GM18519 (cell line): Measurements from ENCODE around the gene MACROD2.

Experiments
- ATAC-seq: cut with Tn5 transposase; IDR thresholded peaks from one replicate; pipeline ENCODE4 v1.9.1; 2021; ENCODE audit warnings: mild to moderate bottlenecking, moderate library complexity; ENCODE audit not compliant: unreplicated experiment, low FRiP score

Gene MACROD2

DNA sequence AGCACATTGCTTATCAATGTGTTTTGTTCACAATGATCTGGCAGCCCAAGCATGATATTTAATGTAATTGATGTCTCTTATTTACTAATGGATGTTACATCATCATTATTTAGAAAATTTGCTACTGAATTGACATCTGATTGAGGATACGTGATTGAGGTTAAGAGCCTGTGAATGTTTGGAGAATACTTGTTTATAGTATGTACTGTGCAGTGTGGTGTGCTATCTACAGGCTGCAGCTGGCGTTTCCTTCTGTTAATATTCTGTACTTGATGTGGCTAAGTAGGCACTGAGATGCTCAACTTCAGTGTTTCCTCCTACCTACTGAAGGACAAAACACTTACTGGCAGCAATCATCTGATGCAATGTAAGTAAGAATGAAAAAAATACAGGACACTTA lies 1051.7 kb downstream of the MACROD2 start:
- ATAC-seq = no peak

DNA sequence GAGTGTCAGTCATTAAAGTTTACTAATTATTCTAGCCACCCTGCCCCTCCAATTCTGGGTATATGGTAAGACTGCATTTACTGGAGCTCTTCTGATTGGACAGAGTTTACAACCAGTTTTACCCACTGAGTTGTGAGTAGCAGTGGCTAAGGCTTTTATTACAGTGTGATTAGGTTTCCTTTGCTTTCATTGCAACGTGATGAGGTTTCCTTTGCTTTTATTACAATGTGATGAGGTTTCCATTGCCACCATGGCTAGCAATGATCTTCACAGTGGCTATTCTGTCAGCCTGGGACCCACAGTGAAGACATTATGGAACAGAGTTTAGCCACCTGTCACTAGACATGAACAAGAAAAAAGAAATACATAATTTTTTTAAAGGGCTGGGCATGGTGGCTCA lies 1052.3 kb downstream of the MACROD2 start:
- no peak for ATAC-seq

DNA sequence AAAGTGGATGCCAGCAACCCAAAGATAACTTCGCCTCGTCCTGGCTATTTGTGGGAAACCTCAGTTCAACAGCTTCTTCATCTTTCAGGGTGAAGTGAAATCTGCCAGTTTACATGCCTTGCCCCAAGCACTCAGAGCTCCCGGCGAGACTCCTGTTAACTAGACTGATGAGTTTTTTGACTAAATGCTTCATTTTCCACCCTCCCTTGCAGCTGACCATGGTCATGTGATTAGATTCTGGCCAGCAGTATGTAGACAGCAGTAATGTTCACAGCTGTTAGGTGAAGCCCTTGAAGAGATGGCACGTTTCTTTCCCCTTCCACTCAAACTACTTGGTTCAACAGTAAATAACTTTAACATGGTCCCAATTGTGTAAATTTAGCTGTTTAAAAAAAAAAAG lies 1060.9 kb downstream of the MACROD2 start:
- ATAC-seq = no peak

DNA sequence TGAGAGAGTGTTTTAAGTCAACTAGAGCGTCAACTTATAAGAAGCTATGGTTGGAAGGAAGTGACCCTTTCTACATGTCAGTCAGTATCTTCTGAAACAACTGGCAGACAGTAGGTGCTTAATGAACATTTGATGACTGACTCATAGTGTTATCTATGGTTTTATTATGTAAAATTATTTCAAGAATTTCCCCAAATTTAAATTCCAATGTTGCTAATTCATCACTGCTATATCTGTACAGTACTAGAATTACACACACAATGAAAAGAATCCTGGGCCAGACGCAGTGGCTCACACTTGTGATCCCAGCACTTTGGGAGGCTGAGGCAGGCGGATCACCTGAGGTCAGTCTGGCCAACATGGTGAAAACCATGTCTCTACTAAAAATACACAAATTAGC lies 1063.5 kb downstream of the MACROD2 start:
- no peak for ATAC-seq

DNA sequence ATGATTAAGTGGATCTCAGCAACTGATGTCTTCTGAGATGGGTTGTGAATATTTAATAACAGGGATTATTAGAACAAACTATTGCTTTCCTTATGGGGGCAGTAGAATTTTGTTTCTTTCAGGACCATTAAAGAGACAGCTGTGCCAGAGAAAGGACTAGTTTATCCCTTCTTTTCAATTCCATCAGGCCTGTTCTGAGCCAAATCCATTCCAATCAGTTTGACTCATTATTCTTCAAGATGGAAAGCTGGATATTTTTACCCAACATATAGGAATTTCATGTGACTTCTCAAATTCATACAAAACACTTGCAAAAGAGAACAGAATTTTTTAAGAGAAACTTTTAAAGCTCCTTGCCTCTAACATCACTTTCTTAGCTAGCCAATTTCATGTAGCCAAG lies 1064.1 kb downstream of the MACROD2 start:
- ATAC-seq = no peak

DNA sequence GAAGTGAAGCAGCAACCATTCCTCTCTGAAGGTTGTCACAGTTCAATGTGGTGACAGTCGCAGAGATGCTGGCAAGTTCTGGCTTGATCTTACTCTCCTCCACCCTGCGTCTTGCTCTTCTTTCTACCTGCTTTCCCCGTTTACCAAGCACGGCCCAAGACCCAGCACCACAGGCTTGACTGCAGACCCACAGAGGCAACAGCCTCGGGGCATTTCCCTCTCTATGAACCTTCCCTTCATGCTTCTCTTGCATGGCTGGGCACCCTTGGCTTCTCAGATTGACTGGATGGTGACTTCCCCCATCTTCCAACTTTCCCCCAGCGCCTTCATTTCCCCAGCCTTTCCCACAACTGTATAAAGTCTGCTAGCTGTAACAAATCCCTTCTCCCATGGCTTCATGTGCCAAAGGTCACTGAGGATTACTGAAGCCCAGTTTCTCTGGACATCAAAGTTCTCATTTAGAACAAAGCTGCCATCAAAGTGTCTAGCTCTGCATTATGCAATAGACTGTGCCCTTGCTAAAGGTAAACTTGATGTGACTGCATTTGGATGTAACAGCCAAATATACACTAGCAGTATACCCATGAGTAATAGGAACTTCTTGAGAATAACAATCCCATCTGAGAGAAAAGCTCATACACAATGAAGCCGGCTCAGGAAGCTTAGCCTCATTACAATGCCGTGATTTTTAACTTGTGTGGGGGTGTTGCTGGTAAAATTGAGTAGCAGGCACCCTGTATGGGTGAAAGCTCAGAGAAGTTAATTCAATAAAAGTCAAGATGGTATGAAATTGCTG lies 1065.1 kb downstream of the MACROD2 start:
- ATAC-seq = no peak

DNA sequence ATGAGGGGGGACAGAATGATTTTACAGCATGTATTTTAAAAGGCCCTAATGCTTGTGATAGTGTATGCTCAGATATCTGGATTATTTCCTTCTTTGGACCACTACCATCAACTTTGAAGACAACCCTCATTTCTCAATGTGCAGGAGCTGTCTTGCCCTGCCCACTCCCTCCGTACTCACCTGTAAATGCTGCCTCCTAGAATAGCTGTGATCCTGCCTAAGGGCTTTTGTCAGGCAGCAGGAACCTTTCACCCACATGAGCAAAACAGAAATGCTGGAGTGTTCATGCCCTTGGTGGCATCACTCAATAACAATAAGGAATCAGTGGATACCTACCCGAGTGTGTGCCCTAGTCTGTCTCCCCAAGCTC lies 1065.7 kb downstream of the MACROD2 start:
- ATAC-seq = no peak

DNA sequence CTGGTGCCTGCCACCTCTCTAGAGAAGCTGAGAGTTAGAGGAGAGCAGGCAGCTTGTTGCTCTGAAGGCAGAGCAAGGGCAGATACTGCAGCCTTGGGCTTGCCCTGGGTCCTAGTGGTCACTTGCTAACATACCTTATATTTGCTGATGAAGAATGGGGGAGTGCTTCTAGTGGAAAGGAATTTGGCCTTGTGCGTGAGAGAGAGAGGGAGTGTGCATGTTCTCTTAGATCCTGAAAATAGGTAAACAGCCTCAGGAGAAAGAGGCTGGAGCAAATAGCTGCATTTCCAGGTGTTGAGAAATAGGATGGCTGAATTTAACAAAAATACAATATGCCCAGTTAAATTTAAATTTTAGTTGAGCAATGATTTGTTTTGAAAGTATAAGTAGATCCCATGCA lies 1066.6 kb downstream of the MACROD2 start:
- ATAC-seq = no peak

DNA sequence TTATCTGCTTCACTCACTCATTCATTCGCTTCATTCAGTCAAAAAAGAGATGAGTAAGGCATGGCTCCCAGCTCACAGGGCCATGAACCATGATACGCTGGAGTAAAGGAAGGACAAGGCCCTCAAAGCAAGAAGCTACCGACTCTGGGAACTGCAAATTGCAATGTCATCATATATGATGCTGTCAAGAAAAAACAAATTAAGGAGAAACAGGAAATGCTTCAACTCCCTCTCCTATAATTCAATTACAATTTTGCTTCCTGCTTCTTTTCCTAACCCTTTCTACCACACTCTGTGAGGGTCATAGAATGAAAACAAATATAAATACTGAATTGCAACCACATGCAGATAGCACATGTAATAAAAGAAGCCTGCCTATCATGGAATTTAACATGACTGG lies 1067.8 kb downstream of the MACROD2 start:
- no peak for ATAC-seq

DNA sequence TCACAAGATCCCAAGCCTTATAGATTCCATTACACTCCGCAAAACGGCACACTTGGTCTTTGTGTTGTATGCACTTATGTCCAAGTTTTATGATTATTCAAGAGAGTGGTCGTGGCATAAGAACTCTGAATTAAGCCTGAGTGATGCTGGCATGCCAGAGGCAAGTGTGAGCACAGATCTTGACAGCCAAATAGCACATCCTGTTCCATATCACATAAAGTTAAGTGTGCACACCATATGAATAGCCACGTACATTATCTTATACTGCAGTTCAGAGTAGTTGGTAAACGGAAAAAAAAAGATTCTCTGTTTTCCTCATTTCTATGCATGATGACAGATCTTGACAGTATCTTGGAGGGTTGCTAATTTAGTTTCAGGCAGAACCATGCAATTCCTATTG lies 1069.4 kb downstream of the MACROD2 start:
- no peak for ATAC-seq

DNA sequence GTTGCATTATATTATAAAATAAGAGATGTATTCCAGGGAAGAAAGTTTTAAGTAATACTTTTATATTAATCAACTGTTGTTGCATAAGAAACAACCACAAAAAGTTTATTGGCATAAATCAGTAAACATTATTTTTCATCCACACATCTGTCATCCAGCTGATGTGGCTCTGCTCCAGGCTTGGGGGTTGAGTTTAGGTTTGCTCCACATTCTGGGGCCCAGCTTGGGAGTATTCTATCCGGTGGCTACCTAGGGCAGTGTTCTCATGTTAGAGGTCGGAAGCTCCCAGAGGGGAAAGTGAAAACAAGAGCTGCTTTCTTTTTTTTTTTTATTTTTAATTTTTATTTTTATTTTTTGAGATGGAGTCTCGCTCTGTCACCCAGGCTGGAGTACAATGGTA lies 1070.5 kb downstream of the MACROD2 start:
- ATAC-seq = no peak

DNA sequence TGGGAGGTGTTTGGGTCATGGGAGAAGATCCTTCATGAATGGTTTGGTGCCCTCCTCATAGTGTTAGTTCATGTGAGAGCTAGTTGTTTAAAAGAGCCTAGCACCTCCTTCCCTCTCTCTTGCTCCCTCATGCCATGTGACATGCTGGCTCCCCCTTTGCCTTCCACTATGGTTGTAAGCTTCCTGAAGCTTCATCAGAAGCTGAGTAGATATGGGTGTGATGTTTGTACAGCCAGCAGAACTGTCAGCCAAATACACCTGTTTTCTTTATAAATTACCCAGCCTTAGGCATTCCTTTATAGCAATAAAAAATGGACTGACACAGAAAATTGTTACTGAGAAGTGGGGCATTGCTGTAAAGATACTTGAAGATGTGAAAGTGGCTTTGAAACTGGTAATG lies 1073.2 kb downstream of the MACROD2 start:
- ATAC-seq = no peak

DNA sequence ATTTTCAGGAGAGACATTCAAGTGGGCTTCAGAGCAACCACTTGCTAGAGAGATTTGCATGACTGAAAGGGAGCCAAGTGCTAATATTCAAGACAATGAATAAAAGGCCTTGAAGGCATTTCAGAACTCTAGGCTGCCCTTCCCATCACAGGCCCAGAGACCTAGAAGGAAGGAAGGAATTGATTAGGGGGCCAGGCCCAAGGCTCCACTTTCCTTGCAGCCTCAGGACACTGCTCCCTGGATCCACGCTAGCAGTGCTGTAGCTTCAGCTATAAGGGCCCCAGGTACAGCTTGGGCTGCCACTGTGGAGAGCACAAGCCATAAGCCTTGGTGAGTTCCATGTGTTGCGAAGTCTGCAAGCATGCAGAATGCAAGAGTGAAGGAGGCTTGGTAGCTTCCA lies 1074.0 kb downstream of the MACROD2 start:
- no peak for ATAC-seq

DNA sequence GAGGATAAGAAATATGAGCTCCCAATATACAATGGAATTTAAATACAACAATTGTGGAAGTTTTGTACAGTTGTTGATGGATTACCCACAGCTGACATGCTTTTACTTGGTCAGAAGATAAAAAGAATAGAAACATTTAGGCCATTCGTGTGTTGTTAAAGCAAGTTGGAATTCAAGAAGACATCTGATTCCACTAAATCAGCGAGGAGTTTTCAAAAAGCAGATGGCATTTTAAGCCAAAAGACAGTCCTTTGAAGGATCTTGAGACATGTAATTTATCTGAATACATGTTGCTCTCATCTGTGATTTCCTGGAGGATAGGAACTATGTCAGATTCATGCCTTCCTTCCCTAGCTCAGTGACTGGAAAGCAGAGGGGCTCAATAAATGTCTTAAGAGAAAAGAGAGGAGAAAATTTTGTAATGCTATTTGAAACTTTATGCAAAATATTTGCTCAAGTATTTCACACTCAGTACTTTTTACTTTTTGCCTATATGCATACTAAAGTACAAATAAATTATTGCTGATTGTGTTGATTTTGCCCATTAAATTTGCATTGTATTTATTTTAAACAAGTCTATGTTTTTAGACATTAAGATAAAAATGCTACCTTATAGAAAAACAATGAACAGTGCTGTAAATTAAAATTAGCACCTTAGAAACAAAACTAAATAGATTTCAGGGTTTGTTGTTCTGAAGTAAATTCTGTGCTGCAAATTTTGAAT lies 1075.9 kb downstream of the MACROD2 start:
- ATAC-seq = no peak

DNA sequence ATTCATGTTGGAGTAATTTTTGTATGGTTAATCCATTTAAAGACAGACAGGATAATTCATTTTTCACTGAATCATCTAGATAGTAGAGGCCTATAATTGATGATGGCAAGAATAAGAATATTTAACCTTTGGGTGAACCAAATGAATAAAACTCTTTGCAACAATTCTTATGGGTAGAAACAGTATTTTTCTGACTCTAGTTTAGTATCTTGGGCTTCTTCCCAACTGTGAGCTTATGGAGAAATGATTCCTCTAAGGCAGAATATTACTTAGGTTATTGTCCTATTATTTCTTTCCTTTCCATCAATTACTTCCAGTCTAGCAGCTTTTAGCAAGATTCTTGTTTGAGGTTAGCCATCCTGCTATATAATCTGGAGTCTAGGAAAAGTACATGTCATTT lies 1077.0 kb downstream of the MACROD2 start:
- no peak for ATAC-seq

DNA sequence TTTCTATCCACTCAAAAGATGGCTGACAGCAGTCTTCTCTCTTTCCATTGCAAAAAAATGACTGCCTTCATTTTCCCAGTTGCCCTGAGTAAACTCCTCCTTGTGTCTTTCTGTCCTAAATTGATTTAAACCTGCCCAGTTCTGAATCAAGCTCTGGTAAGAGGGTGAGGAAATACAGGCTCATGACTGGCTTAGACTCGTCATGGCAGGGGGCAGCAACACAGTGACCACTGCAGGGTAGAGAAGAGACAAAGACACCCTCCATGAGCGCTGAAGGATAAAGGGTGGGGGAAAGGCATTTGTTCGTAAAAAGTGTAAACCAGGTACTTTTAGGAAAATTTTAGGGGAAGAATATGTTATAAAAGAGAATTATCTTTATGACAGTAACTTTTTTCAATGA lies 1080.3 kb downstream of the MACROD2 start:
- ATAC-seq = no peak

DNA sequence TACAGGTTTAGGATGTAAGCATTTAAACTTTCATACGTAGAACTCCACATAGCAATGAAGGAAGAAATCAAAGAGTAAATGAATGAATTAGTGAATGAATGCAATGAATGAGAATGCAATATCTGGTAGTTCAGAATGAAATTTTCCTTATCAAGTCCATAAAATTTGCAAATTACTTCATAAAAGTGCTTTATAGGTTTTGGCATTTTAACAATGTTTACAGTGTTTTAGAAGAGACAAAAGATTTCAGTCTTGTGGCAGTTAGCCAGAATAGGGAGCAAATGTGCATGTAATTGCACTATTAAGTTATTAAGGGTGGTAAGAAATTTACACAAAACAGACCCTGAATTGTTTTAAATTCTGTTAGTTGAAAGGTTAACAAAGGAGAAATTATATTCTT lies 1081.5 kb downstream of the MACROD2 start:
- no peak for ATAC-seq

DNA sequence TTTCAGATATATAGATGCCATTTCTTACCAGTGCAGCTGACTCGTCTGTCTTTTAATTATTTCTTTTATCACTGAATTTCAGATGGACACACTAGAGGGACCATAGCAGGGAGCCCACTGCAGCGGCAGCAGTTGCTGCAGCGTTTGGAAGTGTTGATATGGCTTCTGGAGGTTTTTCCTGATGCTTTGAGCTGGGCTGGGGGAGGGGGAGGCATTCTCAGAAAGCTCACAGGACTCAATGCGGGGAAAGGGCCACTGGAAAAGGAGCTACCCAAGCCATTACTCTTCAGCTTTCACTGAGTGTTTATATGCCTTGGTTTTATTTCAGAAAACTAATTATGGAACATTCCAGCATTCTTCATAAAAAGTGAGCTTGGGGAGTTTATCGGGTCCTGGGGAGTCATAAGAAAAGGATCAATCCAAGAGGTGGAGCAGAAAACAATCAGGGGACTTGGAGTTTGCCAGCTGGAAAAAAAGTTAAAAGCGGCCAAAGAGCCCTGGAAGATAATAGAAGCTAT lies 1082.5 kb downstream of the MACROD2 start:
- ATAC-seq = no peak

DNA sequence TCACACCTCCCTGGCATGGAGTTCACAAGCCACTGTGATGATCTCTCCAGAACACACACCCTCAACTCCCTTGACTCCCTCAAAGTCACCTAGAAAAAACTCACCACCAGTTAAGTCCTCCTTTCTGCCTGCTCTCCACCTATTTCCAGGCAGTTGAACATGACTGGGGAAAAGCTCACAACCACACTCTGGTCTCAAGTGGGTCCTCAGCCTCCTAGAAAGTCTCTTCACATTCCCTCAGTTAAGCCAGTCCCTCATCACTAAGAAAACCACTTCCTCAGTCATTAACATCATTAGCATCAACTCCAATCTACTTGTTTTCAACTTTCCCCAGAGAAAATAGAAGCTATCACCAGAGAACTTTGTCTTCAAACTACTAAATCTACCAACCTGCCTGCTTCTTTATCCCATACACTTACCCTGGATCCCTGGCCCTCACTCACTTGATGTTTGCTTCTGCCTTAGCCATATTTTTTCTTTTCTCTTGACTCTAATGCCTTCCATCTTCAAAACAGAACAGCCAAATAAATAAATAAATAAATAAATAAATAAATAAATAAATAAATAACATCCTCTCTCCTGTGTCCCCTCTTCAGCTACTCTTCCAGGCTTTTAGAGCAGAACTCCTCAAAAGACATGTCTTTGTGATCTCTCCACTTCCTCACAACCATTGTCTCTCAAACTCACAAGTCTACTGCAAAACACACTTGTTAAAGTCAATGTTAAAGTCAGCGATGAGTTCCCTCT lies 1084.5 kb downstream of the MACROD2 start:
- no peak for ATAC-seq

DNA sequence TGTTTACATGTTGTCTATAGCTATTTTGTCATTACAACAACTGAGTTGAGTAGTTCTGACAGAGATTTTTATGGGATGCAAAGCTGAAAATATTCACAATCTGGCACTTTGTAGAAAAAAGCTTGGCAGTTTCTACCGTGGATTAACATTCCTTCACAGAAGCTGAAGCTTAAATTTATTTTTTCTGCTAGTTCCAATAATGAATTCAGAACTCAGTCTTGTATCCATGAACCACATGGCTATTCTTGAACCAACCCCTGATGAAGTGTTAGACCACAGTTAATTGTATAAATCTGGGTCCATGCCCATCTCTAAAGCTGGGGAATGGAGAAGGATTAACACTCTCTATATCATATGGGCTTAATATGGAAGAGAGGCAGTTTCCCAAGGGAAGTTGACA lies 1085.9 kb downstream of the MACROD2 start:
- ATAC-seq = no peak

DNA sequence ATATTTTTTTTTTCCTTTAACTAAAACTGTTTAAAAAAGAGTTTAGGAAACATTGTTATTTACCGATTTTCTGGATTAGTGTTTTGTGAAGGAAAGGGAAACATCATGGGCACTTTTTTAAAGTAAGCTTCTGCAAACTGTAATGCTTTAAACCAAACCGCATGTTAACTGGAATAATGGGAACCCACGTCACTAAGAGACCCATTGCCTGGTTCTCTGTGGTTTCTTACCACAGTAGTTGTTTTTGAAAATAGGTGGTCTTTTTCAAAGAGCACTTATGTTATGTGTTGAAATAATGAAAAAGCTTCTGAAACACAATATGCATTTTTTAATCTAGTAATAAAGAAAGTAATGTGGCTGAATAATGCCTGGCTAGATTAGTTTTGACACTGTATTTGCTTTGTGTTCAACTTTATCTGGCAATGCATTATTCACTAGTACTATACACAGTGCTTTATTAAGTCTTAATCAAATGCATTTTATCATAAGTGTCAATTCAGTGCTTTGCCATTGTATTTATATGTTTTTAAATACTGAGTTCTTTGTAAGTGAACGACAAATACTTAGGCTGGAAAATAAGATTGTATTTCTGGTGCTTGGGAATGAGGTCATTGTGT lies 1096.2 kb downstream of the MACROD2 start:
- no peak for ATAC-seq
